Activated naive CD8-positive, alpha-beta T cell treated with anti-CD3 and anti-CD28 coated beads, Interleukin-2, amount 50 U/mL, for 24 hours (primary cell): ENCODE results near the gene TMEM63C.

ENCODE experiments used
- ATAC-seq: fragments of 150-1000 bp; cut with Tn5 transposase; one replicate; pipeline ENCODE4 v1.10.0; 2021
- DNase-seq: peaks from one replicate; pipeline ENCODE4 v3.0.0; 2021
- H3K27ac Mint-ChIP-seq: one replicate; pipeline ENCODE4 v1.8.0; 2021; ENCODE audit warnings: mild to moderate bottlenecking, mixed read lengths
- H3K27me3 Mint-ChIP-seq: one replicate; pipeline ENCODE4 v1.8.0; 2021; ENCODE audit warnings: mixed read lengths
- H3K36me3 Mint-ChIP-seq: one replicate; pipeline ENCODE4 v1.8.0; 2021; ENCODE audit warnings: low read depth, mixed read lengths
- H3K4me1 Mint-ChIP-seq: one replicate; pipeline ENCODE4 v1.8.0; 2021; ENCODE audit warnings: mixed read lengths
- H3K4me3 Mint-ChIP-seq: one replicate; pipeline ENCODE4 v1.8.0; 2021; ENCODE audit warnings: mild to moderate bottlenecking, moderate library complexity, mixed read lengths
- H3K9me3 Mint-ChIP-seq: one replicate; pipeline ENCODE4 v1.8.0; 2021; ENCODE audit warnings: mixed read lengths

The TMEM63C gene

GRCh38 chr14:77302926-77303325, 121.3 kb downstream of the TMEM63C start:
- peaks cover 11% of the 10 kb centered on the region for H3K36me3 Mint-ChIP-seq
- ATAC-seq (peak; percentile 97), DNase-seq (peak; percentile 19)
- H3K27ac Mint-ChIP-seq, result peak overlapping the region; percentile 85
- H3K27me3 Mint-ChIP-seq, result no peaks in the 10 kb centered on the region
- H3K4me3 Mint-ChIP-seq, result no peak overlapping the region
- H3K4me1 Mint-ChIP-seq, result peaks cover 32% of the 10 kb centered on the region
- H3K9me3 Mint-ChIP-seq, result no peaks in the 10 kb centered on the region

GRCh38 chr14:77303417-77304156, 122.0 kb downstream of the TMEM63C start:
- H3K27ac Mint-ChIP-seq, result peak overlapping the region; percentile 85
- H3K36me3 Mint-ChIP-seq, result peaks cover 8% of the 10 kb centered on the region
- H3K27me3 Mint-ChIP-seq, result no peaks in the 10 kb centered on the region
- peak; percentile 27 for DNase-seq
- H3K4me3 Mint-ChIP-seq, result no peak overlapping the region
- H3K4me1 Mint-ChIP-seq, result peaks cover 32% of the 10 kb centered on the region
- peak; percentile 69 for ATAC-seq
- no peaks in the 10 kb centered on the region for H3K9me3 Mint-ChIP-seq

- DNase-seq (no peak), ATAC-seq (no peak)
- Mint-ChIP-seq H3K4me1 (peaks cover 32% of the 10 kb centered on the region), H3K4me3 (no peak overlapping the region), H3K36me3 (peaks cover 6% of the 10 kb centered on the region), H3K27me3 (no peaks in the 10 kb centered on the region), H3K27ac (no peak overlapping the region), H3K9me3 (no peaks in the 10 kb centered on the region)
Measured at GRCh38 chr14:77305696-77306095, 124.1 kb downstream of the TMEM63C start.

GRCh38 chr14:77306416-77306815, 124.8 kb downstream of the TMEM63C start:
- no peaks in the 10 kb centered on the region for H3K27me3 Mint-ChIP-seq
- DNase-seq (no peak), ATAC-seq (no peak)
- peaks cover 6% of the 10 kb centered on the region for H3K36me3 Mint-ChIP-seq
- H3K4me1 Mint-ChIP-seq, result peaks cover 32% of the 10 kb centered on the region
- H3K27ac Mint-ChIP-seq, result no peak overlapping the region
- H3K4me3 Mint-ChIP-seq, result no peak overlapping the region
- no peaks in the 10 kb centered on the region for H3K9me3 Mint-ChIP-seq

GRCh38 chr14:77306851-77307496, 125.4 kb downstream of the TMEM63C start:
- Mint-ChIP-seq H3K27ac (no peak overlapping the region), H3K4me3 (no peak overlapping the region), H3K27me3 (no peaks in the 10 kb centered on the region), H3K36me3 (peaks cover 6% of the 10 kb centered on the region), H3K9me3 (no peaks in the 10 kb centered on the region), H3K4me1 (peaks cover 32% of the 10 kb centered on the region)
- peak; percentile 31 for ATAC-seq
- no peak for DNase-seq
